HG02610 (cell line): Measurements from ENCODE around the gene PSAP.

Experiments used
- ATAC-seq: cut with Tn5 transposase; IDR thresholded peaks from one replicate; pipeline ENCODE4 v1.9.1; 2021; ENCODE audit warnings: mild to moderate bottlenecking, moderate library complexity; ENCODE audit not compliant: unreplicated experiment

The PSAP gene

DNA sequence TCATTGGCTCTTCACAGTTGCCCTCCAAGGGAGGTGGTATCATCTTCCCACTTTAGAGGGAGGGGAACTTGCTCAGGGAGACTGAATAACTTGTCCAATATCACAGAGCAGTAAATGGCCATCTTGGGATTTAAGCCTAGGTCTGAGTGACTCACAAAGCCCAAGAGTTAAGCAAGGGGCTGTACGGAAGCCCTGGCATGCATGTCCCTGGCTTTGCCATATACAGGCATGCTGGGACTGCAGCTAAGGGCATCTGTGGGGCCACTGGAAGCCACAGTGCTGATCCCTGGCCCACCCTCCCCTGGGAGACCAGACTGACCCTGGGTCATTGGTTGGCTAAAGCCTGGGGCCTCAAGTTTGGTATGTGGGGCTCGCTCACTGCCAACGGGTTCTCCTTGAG is 80.8 kb downstream of the PSAP start:
- no peak for ATAC-seq

DNA sequence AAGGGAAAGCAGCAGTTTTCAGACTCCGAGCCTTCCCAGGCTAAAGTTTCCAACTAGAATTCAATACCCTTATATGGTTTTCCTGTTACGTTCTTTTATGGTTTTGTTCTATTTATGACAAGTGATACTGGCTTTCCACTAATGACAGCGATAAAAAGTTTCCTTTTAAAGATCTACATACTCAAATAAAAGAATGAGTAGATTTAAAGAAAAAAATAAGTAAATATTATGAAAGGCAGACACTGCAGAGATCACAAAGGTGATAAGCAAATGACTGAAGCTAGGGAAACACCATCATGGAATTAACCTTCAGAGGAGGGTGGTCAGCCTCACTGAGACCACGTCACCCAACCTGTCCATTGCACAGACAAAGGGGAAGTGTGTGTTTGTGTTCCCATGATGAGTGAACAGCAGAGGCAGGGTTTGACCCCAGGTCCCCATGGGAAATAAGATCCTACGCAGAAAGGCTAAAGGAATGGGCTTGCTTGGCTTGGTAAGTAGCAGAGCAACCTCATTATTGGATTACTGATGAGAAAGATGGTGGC is 81.7 kb downstream of the PSAP start:
- ATAC-seq, result peak; percentile 42

DNA sequence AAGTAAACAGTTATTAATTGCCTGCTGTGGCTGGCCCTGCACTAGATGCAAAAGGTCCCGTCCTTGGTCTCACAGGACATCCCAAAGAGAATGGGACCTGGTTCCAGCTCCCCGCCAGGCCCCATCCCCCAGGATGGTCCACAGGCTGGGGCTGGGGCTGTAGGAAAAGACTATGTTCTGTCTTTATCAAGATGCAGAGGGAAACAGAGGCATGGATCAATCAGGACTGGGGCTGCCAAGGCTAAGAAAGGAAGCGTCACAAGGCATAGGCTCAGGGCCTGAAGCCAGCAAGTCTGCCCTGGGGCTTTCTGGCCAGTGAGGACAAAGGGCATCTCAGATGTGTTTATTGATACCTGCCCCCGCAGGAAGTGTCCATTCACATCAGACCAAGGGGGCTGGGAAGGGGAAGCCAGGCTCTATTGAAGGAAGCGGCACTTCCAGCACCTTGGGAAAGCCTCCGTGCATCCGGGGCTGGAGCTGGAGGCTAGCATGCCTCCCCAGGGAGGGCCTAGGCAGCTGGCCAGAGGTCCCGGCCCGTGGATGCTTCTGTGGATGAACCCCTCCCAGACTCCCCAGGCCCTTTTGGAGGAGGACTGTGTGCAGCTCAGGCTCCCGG is 83.5 kb downstream of the PSAP start:
- no peak for ATAC-seq

DNA sequence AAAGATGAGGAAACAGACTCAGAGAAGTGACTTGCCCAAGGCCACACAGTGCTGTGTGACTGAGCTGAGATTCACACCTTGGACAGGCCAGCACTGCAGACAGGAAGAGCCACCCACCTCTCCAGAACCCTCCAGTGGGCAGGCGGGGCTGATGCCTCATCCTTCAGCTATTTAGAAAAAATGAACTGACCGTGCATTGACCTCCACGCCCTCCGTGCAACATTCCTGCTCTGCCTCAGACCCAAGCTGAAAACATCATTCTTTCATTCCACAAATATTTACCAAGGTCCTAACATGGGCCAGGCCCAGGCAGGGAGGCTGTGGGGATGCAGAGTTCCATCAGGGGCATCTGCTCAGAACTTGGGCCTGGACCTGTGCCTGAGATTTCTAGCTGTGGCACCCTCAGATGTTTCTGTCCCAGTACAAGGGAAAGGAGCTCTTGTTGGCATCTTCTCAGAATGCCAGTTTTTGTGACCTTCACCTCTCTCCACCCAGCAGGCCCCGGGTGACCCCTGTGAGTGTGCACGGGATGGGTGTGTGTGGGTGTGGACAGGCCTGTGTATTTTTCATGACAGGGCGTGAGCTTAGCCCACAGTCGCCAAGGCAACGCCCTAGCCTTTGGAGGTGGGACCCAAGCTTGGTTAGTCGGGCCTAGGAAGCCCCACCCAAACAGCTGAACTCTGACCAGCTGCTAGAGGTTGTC is 84.2 kb downstream of the PSAP start:
- ATAC-seq, result no peak
